ENCODE results near the gene DYSF. TPM values are rescaled to one million over a fixed set of nuclear protein-coding genes. Genes with fewer than 3 reads are reported as not detected.

The DYSF gene
- total RNA-seq, 4 donors from 2014 or later = 2.6 to 20.7 (median 12.7) TPM

- Histone ChIP-seq H3K4me3 (no peak overlapping the region), H3K4me1 (no peaks in the 10 kb centered on the region), H3K27me3 (no peaks in the 10 kb centered on the region), H3K27ac (no peak overlapping the region), H3K9me3 (no peaks in the 10 kb centered on the region), H3K36me3 (no peaks in the 10 kb centered on the region)
- intact Hi-C loops (cut with DNase I; ENCODE audit: low total_unique reads) = no loop called here
- TF ChIP-seq CTCF (IDR thresholded peaks at IDR 0.05) (no peak), POLR2A (IDR thresholded peaks at IDR 0.05) (no peak)
- DNase-seq = no peak
These were observed 156.1 kb downstream of the DYSF start for GRCh38 chr2:71609441-71609840.

- H3K4me3 ChIP-seq = no peak overlapping the region
- H3K9me3 ChIP-seq = no peaks in the 10 kb centered on the region
- H3K27ac ChIP-seq = no peak overlapping the region
- no peaks in the 10 kb centered on the region for H3K36me3 ChIP-seq
- H3K27me3 ChIP-seq = no peaks in the 10 kb centered on the region
- intact Hi-C loops (cut with DNase I; ENCODE audit: low total_unique reads) = no loop called here
- no peaks in the 10 kb centered on the region for H3K4me1 ChIP-seq
- TF ChIP-seq POLR2A (IDR thresholded peaks at IDR 0.05) (no peak), CTCF (IDR thresholded peaks at IDR 0.05) (peak in 3 of 4 experiments; percentile 9 to 25 (median 16))
- no peak for DNase-seq
These were observed 156.6 kb downstream of the DYSF start for GRCh38 chr2:71609958-71610357.

GRCh38 chr2:71610671-71611070 lies 157.3 kb downstream of the DYSF start:
- intact Hi-C loops (cut with DNase I; ENCODE audit: low total_unique reads) = no loop called here

GRCh38 chr2:71611247-71611646 lies 157.9 kb downstream of the DYSF start:
- Histone ChIP-seq H3K27me3 (no peaks in the 10 kb centered on the region), H3K9me3 (no peaks in the 10 kb centered on the region), H3K36me3 (no peaks in the 10 kb centered on the region), H3K4me1 (no peaks in the 10 kb centered on the region), H3K4me3 (no peak overlapping the region), H3K27ac (no peak overlapping the region)
- intact Hi-C loops (cut with DNase I; ENCODE audit: low total_unique reads) = no loop called here
- DNase-seq = peak in 1 of 2 donors; percentile 8
- no peak for TF ChIP-seq CTCF (IDR thresholded peaks at IDR 0.05)
- no peak for TF ChIP-seq POLR2A (IDR thresholded peaks at IDR 0.05)

More at GRCh38 chr2:71610671-71611070, 157.3 kb downstream of the DYSF start:
- Histone ChIP-seq H3K4me3 (no peak overlapping the region), H3K4me1 (no peaks in the 10 kb centered on the region), H3K9me3 (no peaks in the 10 kb centered on the region), H3K27me3 (no peaks in the 10 kb centered on the region), H3K27ac (no peak overlapping the region), H3K36me3 (no peaks in the 10 kb centered on the region)
- TF ChIP-seq CTCF (IDR thresholded peaks at IDR 0.05) (no peak), POLR2A (IDR thresholded peaks at IDR 0.05) (no peak)
- DNase-seq = peak in 1 of 2 donors; percentile 2

- TF ChIP-seq POLR2A (IDR thresholded peaks at IDR 0.05) (no peak), CTCF (IDR thresholded peaks at IDR 0.05) (no peak)
- Histone ChIP-seq H3K36me3 (no peaks in the 10 kb centered on the region), H3K9me3 (no peaks in the 10 kb centered on the region), H3K4me3 (no peak overlapping the region), H3K27me3 (no peaks in the 10 kb centered on the region), H3K4me1 (no peaks in the 10 kb centered on the region), H3K27ac (no peak overlapping the region)
- DNase-seq = peak in 1 of 2 donors; percentile 3
- intact Hi-C loops (cut with DNase I; ENCODE audit: low total_unique reads) = no loop called here
These were observed 158.6 kb downstream of the DYSF start for GRCh38 chr2:71611781-71612527.
